HEK293 (cell line): ENCODE measurements around the gene ZNRF1.

Experiments used
- CTCF ChIP-seq: fragments of 450-650 bp; formaldehyde crosslinking; IDR thresholded peaks from 2 replicates; pipeline ENCODE4 v1.5.1; 2016; ENCODE audit warnings: missing biosample characterization, missing genetic modification characterization
- HOXA7 ChIP-seq: sonication (generic); formaldehyde crosslinking; IDR thresholded peaks from 2 replicates; pipeline ENCODE4 v1.8.1; 2022; ENCODE audit warnings: missing genetic modification reagents, borderline replicate concordance
- KLF7 ChIP-seq: fragments of 450-650 bp; formaldehyde crosslinking; IDR thresholded peaks from 2 replicates; pipeline ENCODE4 v1.5.1; 2016; ENCODE audit warnings: missing biosample characterization, missing genetic modification characterization, borderline replicate concordance
- ZBTB17 ChIP-seq: fragments of 450-650 bp; formaldehyde crosslinking; IDR thresholded peaks from 2 replicates; pipeline ENCODE4 v1.5.1; 2016; ENCODE audit warnings: missing biosample characterization, missing genetic modification characterization
- ZNF114 ChIP-seq: fragments of 450-650 bp; formaldehyde crosslinking; IDR thresholded peaks from 2 replicates; pipeline ENCODE4 v1.5.0; 2017; ENCODE audit warnings: missing biosample characterization, missing genetic modification characterization
- ZNF24 ChIP-seq: fragments of 450-650 bp; formaldehyde crosslinking; IDR thresholded peaks from 2 replicates; pipeline ENCODE4 v1.5.1; 2016; ENCODE audit warnings: missing biosample characterization, missing genetic modification characterization
- ZNF274 ChIP-seq, 2 experiments: fragments of 200-500 bp in 1 of 2; fragments of 450-650 bp in 1 of 2; sonication (Bioruptor generic) in 1 of 2; formaldehyde crosslinking in 1 of 2; IDR thresholded peaks; 2 replicates each; pipeline versions ENCODE4 v1.5.1 to v1.6.1; 2014 to 2016; ENCODE audit warnings: borderline replicate concordance in 1 of 2, inconsistent platforms in 1 of 2, low read length in 1 of 2, missing biosample characterization in 1 of 2, missing genetic modification characterization in 1 of 2
- ZNF416 ChIP-seq: fragments of 450-650 bp; formaldehyde crosslinking; IDR thresholded peaks from 2 replicates; pipeline ENCODE4 v1.5.1; 2016; ENCODE audit warnings: missing biosample characterization, missing genetic modification characterization
- ZNF707 ChIP-seq: fragments of 450-650 bp; formaldehyde crosslinking; IDR thresholded peaks from 2 replicates; pipeline ENCODE4 v1.5.1; 2016; ENCODE audit warnings: missing biosample characterization, missing genetic modification characterization
- ZNF76 ChIP-seq: fragments of 450-650 bp; formaldehyde crosslinking; IDR thresholded peaks from 2 replicates; pipeline ENCODE4; 2016; ENCODE audit warnings: low read depth, missing biosample characterization, missing genetic modification characterization, borderline replicate concordance
- ZNF830 ChIP-seq: fragments of 450-650 bp; IDR thresholded peaks from 2 replicates; pipeline ENCODE4 v1.5.0; 2018; ENCODE audit warnings: missing biosample characterization, missing genetic modification characterization, low read depth, mild to moderate bottlenecking, moderate library complexity
- TF ChIP-seq, protein P1 (sequence below): fragments of 450-650 bp; formaldehyde crosslinking; IDR thresholded peaks from 2 replicates; pipeline ENCODE4 v1.5.1; 2016; ENCODE audit warnings: missing biosample characterization, missing genetic modification characterization, low read depth
- TF ChIP-seq, protein P2 (sequence below): fragments of 450-650 bp; formaldehyde crosslinking; IDR thresholded peaks from 2 replicates; pipeline ENCODE4 v1.5.1; 2016; ENCODE audit warnings: missing biosample characterization, missing genetic modification characterization
- TF ChIP-seq, protein P3 (sequence below): fragments of 450-650 bp; formaldehyde crosslinking; IDR thresholded peaks from 2 replicates; pipeline ENCODE4 v1.5.1; 2016; ENCODE audit warnings: missing biosample characterization, missing genetic modification characterization

DNA sequence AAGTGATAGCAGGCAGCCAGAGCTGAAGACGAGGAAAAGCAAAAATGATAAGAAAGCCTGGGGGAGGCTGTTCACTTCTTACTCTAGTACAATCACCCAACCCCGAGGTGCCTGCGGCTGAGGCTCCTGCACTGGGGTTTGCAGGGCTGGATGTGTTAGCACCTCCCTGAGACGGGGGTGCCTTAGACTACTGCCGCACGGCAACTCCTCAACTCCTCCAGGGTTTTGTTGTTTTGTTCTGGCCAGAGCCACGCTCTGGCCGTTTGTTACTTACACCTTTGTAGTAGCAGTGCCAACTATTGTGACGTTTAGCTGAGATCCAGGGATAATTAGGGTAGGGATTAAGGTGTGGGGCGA is 66.3 kb downstream of the ZNRF1 start:
- TF ChIP-seq ZNF416 (tag by site-specific recombination) = no peak
- TF ChIP-seq ZNF114 (tag by site-specific recombination) = no peak
- TF ChIP-seq, protein P1, sequence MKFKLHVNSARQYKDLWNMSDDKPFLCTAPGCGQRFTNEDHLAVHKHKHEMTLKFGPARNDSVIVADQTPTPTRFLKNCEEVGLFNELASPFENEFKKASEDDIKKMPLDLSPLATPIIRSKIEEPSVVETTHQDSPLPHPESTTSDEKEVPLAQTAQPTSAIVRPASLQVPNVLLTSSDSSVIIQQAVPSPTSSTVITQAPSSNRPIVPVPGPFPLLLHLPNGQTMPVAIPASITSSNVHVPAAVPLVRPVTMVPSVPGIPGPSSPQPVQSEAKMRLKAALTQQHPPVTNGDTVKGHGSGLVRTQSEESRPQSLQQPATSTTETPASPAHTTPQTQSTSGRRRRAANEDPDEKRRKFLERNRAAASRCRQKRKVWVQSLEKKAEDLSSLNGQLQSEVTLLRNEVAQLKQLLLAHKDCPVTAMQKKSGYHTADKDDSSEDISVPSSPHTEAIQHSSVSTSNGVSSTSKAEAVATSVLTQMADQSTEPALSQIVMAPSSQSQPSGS (tag by site-specific recombination) = no peak
- TF ChIP-seq ZNF707 (tag by site-specific recombination) = no peak
- no peak for TF ChIP-seq ZBTB17 (tag by site-specific recombination)
- no peak for TF ChIP-seq ZNF274 (IDR thresholded peaks at IDR 0.05; ENCODE audit: low read length)
- no peak for TF ChIP-seq ZNF274 (tag by site-specific recombination; IDR thresholded peaks at IDR 0.05; ENCODE audit: borderline replicate concordance)
- no peak for TF ChIP-seq CTCF
- TF ChIP-seq, protein P2, sequence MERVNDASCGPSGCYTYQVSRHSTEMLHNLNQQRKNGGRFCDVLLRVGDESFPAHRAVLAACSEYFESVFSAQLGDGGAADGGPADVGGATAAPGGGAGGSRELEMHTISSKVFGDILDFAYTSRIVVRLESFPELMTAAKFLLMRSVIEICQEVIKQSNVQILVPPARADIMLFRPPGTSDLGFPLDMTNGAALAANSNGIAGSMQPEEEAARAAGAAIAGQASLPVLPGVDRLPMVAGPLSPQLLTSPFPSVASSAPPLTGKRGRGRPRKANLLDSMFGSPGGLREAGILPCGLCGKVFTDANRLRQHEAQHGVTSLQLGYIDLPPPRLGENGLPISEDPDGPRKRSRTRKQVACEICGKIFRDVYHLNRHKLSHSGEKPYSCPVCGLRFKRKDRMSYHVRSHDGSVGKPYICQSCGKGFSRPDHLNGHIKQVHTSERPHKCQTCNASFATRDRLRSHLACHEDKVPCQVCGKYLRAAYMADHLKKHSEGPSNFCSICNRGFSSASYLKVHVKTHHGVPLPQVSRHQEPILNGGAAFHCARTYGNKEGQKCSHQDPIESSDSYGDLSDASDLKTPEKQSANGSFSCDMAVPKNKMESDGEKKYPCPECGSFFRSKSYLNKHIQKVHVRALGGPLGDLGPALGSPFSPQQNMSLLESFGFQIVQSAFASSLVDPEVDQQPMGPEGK (tag by site-specific recombination) = no peak
- TF ChIP-seq, protein P3, sequence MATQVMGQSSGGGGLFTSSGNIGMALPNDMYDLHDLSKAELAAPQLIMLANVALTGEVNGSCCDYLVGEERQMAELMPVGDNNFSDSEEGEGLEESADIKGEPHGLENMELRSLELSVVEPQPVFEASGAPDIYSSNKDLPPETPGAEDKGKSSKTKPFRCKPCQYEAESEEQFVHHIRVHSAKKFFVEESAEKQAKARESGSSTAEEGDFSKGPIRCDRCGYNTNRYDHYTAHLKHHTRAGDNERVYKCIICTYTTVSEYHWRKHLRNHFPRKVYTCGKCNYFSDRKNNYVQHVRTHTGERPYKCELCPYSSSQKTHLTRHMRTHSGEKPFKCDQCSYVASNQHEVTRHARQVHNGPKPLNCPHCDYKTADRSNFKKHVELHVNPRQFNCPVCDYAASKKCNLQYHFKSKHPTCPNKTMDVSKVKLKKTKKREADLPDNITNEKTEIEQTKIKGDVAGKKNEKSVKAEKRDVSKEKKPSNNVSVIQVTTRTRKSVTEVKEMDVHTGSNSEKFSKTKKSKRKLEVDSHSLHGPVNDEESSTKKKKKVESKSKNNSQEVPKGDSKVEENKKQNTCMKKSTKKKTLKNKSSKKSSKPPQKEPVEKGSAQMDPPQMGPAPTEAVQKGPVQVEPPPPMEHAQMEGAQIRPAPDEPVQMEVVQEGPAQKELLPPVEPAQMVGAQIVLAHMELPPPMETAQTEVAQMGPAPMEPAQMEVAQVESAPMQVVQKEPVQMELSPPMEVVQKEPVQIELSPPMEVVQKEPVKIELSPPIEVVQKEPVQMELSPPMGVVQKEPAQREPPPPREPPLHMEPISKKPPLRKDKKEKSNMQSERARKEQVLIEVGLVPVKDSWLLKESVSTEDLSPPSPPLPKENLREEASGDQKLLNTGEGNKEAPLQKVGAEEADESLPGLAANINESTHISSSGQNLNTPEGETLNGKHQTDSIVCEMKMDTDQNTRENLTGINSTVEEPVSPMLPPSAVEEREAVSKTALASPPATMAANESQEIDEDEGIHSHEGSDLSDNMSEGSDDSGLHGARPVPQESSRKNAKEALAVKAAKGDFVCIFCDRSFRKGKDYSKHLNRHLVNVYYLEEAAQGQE (tag by site-specific recombination) = no peak
- TF ChIP-seq HOXA7 (CRISPR knock-in tag) = no peak
- TF ChIP-seq ZNF76 (tag by site-specific recombination) = no peak
- no peak for TF ChIP-seq KLF7 (tag by site-specific recombination)
- no peak for TF ChIP-seq ZNF830 (tag by site-specific recombination)
- no peak for TF ChIP-seq ZNF24 (tag by site-specific recombination)
